Panc1 (cell line): ENCODE results near the gene BRD3.
"Not testable (repeated sequence)": the region's sequence is repeated elsewhere in the genome, so short reads cannot be mapped to it uniquely, and the experiment has no call there.

Experiments
- POLR2AphosphoS5 ChIP-seq: IDR thresholded peaks from 2 replicates; pipeline ENCODE4 v1.6.1; 2012; ENCODE audit warnings: mild to moderate bottlenecking, low read depth, low read length, moderate library complexity
- TF ChIP-seq, protein P1 (sequence below): fragments of 450-650 bp; IDR thresholded peaks from 2 replicates; pipeline ENCODE4 v1.5.1; 2017; ENCODE audit warnings: mild to moderate bottlenecking

DNA sequence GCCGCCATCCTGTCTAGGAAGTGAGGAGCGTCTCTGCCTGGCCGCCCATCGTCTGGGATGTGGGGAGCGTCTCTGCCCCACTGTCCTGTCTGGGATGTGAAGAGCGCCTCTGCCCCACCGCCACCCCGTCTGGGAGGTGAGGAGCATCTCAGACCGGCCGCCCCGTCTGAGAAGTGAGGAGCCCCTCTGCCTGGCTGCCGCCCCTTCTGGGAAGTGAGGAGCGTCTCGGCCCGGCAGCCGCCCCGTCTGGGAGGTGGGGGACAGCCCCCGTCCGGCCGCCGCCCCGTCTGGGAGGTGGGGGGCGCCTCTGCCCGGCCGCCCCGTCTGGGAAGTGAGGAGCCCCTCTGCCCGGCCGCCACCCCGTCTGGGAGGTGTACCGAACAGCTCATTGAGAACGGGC is 7.9 kb upstream of the BRD3 start:
- TF ChIP-seq, protein P1, sequence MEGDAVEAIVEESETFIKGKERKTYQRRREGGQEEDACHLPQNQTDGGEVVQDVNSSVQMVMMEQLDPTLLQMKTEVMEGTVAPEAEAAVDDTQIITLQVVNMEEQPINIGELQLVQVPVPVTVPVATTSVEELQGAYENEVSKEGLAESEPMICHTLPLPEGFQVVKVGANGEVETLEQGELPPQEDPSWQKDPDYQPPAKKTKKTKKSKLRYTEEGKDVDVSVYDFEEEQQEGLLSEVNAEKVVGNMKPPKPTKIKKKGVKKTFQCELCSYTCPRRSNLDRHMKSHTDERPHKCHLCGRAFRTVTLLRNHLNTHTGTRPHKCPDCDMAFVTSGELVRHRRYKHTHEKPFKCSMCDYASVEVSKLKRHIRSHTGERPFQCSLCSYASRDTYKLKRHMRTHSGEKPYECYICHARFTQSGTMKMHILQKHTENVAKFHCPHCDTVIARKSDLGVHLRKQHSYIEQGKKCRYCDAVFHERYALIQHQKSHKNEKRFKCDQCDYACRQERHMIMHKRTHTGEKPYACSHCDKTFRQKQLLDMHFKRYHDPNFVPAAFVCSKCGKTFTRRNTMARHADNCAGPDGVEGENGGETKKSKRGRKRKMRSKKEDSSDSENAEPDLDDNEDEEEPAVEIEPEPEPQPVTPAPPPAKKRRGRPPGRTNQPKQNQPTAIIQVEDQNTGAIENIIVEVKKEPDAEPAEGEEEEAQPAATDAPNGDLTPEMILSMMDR, result not testable (repeated sequence)
- not testable (repeated sequence) for TF ChIP-seq POLR2AphosphoS5
